Inflammatory macrophage treated with lipopolysaccharide for 1 hour (primary cell): ENCODE measurements around the gene CNGA1.
A peak's percentile ranks its signal among the peaks of the same experiment; 100 is the strongest.

Experiments
- DNase-seq, 2 donors: peaks; one replicate each; pipeline ENCODE4 v3.0.0-alpha.2; 2020 to 2022

CNGA1 gene

GRCh38 chr4:48016141-48017107, at the start of gene CNGA1, which contains the start of gene NIPAL1:
Gene CNGA1 (minus strand): TSS chr4:48016681. CDS start chr4:47952689, 63,992 bp downstream.
Gene NIPAL1 (plus strand): TSS chr4:48016772. CDS start chr4:48016840, 68 bp downstream.
- peak; percentile 42 to 57 for DNase-seq

- no peak for DNase-seq
These were observed 49.1 kb upstream of the CNGA1 start for GRCh38 chr4:48065587-48066052.

GRCh38 chr4:48064349-48064748, 47.9 kb upstream of the CNGA1 start:
- no peak for DNase-seq

GRCh38 chr4:48058617-48059530, 42.4 kb upstream of the CNGA1 start:
- no peak for DNase-seq

- DNase-seq, result no peak
These were observed 34.6 kb upstream of the CNGA1 start for GRCh38 chr4:48051078-48051477.

- no peak for DNase-seq
These were observed 33.0 kb upstream of the CNGA1 start for GRCh38 chr4:48049483-48049882.

- DNase-seq, result no peak
These were observed 31.4 kb upstream of the CNGA1 start for GRCh38 chr4:48047896-48048295.

GRCh38 chr4:48047421-48047844, 31.0 kb upstream of the CNGA1 start:
- peak; percentile 8 to 41 for DNase-seq

- DNase-seq, result no peak
These were observed 29.6 kb upstream of the CNGA1 start for GRCh38 chr4:48046059-48046458.

- no peak for DNase-seq
These were observed 27.8 kb upstream of the CNGA1 start for GRCh38 chr4:48044298-48044697.

GRCh38 chr4:48043504-48043903, 27.0 kb upstream of the CNGA1 start:
- no peak for DNase-seq

GRCh38 chr4:48042979-48043461, 26.5 kb upstream of the CNGA1 start:
- DNase-seq, result no peak

GRCh38 chr4:48041535-48042137, 25.2 kb upstream of the CNGA1 start:
- no peak for DNase-seq

GRCh38 chr4:48039561-48039960, 23.1 kb upstream of the CNGA1 start:
- DNase-seq, result no peak

- no peak for DNase-seq
These were observed 22.2 kb upstream of the CNGA1 start for GRCh38 chr4:48038666-48039065.

GRCh38 chr4:48037117-48037462, 20.6 kb upstream of the CNGA1 start:
- DNase-seq, result no peak

- DNase-seq, result no peak
These were observed 19.5 kb upstream of the CNGA1 start for GRCh38 chr4:48035952-48036351.

- DNase-seq, result peak; percentile 11 to 68
These were observed 17.4 kb upstream of the CNGA1 start for GRCh38 chr4:48033825-48034413.

- DNase-seq, result no peak
These were observed 16.9 kb upstream of the CNGA1 start for GRCh38 chr4:48033412-48033811.

- no peak for DNase-seq
These were observed 16.2 kb upstream of the CNGA1 start for GRCh38 chr4:48032721-48033120.

GRCh38 chr4:48031802-48032525, 15.5 kb upstream of the CNGA1 start:
- DNase-seq, result no peak

GRCh38 chr4:48030470-48030869, 14.0 kb upstream of the CNGA1 start:
- DNase-seq, result no peak
